Measurements from ENCODE around the gene BANF1. TPM values are rescaled to one million over a fixed set of nuclear protein-coding genes. Genes with fewer than 3 reads are reported as not detected.

BANF1 gene
- total and polyA plus RNA-seq, 2 donors (not counting 3 experiments of a cell fraction or from before 2014, with no cell fraction given), result 269 to 376 TPM

- POLR2A ChIA-PET, result no interaction called here
Measured at GRCh38 chr11:66035653-66036333, 33.5 kb downstream of the BANF1 start.

More at GRCh38 chr11:66035653-66036333, 33.5 kb downstream of the BANF1 start:
- no peaks in the 10 kb centered on the region for H4K20me1 ChIP-seq (replicated peaks; ENCODE audit: control insufficient read depth, extremely low read depth, insufficient read depth, low read length)
- H3K9me3 ChIP-seq (replicated peaks; ENCODE audit: control insufficient read depth, insufficient read depth, low read length), result no peaks in the 10 kb centered on the region
- intact Hi-C loops (cut with micrococcal nuclease) (no loop called here), dilution Hi-C loops (cut with MboI; ENCODE audit: extremely low pct_ligation_motif_present, low sequenced_read_pairs) (no loop called here)
- H2AFZ ChIP-seq (ENCODE audit: low read depth, low read length), result no peak overlapping the region
- no peak overlapping the region for H3K4me3 ChIP-seq (replicated peaks in 1 of 3; ENCODE audit: insufficient read depth in 1 of 3, low read depth in 1 of 3, low read length in 3 of 3)
- CTCF ChIA-PET, result interaction anchor here (2.2 to 3.3 kb wide), 2 partner anchors 10 to 14 kb away, joined by 8 to 18 read pairs; no protein-coding TSS in a partner anchor
- H3K27me3 ChIP-seq (ENCODE audit: control insufficient read depth in 2 of 2, insufficient read depth in 2 of 2, low read length in 2 of 2), result peaks cover 0 to 10% of the 10 kb centered on the region in 2 experiments
- no peak overlapping the region for H3K9ac ChIP-seq (replicated peaks; ENCODE audit: extremely low read depth, insufficient read depth, low read length)
- no peak for FAIRE-seq
- BruUV-seq (replicated peaks), result no TSS peak
- DNase-seq (ENCODE audit: low read depth, low spot score), result no peak
- no peak for TF ChIP-seq MYC (IDR thresholded peaks at IDR 0.05; ENCODE audit: low read depth, low read length)
- TF ChIP-seq MAX (IDR thresholded peaks at IDR 0.05; ENCODE audit: insufficient read depth, insufficient read length), result no peak
- TF ChIP-seq POLR2A (IDR thresholded peaks at IDR 0.05; ENCODE audit: low read depth, low read length), result no peak
- TF ChIP-seq EZH2 (IDR thresholded peaks at IDR 0.05; ENCODE audit: borderline replicate concordance, low read depth, low read length, severe bottlenecking), result no peak
- TF ChIP-seq CTCF (IDR thresholded peaks at IDR 0.05; ENCODE audit: extremely low read depth in 1 of 2, insufficient read depth in 1 of 2, low read depth in 1 of 2, low read length in 2 of 2), result no peak
- no peak for TF ChIP-seq FOS (IDR thresholded peaks at IDR 0.05; ENCODE audit: borderline replicate concordance, insufficient read depth, low read length)
- TF ChIP-seq POLR2AphosphoS5 (IDR thresholded peaks at IDR 0.05; ENCODE audit: insufficient read depth, low read depth, low read length), result no peak
- TF ChIP-seq JUN (IDR thresholded peaks at IDR 0.05; ENCODE audit: borderline replicate concordance, insufficient read depth, insufficient read length, low read depth), result no peak
- no peak for TF ChIP-seq GATA2 (IDR thresholded peaks at IDR 0.05; ENCODE audit: insufficient read depth, insufficient read length, low read depth, low read length)
- no peaks in the 10 kb centered on the region for H3K79me2 ChIP-seq (ENCODE audit: control insufficient read depth, insufficient read depth, low read length)
- H3K9me1 ChIP-seq (replicated peaks; ENCODE audit: control insufficient read depth, extremely low read depth, insufficient read depth, low read length), result no peaks in the 10 kb centered on the region
- H3K36me3 ChIP-seq (ENCODE audit: control insufficient read depth in 2 of 2, extremely low read depth in 1 of 2, insufficient read depth in 2 of 2, low read length in 2 of 2), result no peaks in the 10 kb centered on the region
- H3K4me1 ChIP-seq (ENCODE audit: control insufficient read depth, extremely low read depth, insufficient read depth, low read length), result no peaks in the 10 kb centered on the region
- no peak overlapping the region for H3K4me2 ChIP-seq (ENCODE audit: insufficient read depth, low read length)
- no peak overlapping the region for H3K27ac ChIP-seq (ENCODE audit: insufficient read depth, low read depth, low read length)

Data from endothelial cell of umbilical vein (primary cell).